ENCODE measurements around the gene GABRB2.

DNA sequence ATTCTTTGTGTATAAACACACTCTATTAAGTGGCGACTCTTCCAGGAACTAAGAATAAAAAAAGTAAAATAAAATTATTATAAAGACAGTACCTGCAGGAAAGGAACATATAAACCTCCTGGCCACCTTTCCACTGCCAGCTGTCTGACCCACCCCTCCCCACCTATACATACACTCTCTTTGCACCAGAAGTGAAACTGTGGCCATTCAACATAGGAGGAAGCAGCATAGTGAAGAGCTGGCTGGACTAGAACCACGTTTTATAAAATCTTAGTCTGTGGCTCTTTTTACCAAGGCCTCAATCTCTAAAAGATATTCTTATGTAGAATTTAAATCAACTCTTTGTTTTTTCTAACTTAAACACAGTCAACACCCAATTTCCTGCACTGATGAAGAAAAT is 289.6 kb downstream of the GABRB2 start:
- TF ChIP-seq POLR2A (IDR thresholded peaks at IDR 0.05) = no peak
- no peak for TF ChIP-seq CTCF (IDR thresholded peaks at IDR 0.05)

Data from uterus (tissue), 2 donors.